ENCODE data around the gene FASN.
A peak's percentile ranks its signal among the peaks of the same experiment; 100 is the strongest.

The FASN gene

DNA sequence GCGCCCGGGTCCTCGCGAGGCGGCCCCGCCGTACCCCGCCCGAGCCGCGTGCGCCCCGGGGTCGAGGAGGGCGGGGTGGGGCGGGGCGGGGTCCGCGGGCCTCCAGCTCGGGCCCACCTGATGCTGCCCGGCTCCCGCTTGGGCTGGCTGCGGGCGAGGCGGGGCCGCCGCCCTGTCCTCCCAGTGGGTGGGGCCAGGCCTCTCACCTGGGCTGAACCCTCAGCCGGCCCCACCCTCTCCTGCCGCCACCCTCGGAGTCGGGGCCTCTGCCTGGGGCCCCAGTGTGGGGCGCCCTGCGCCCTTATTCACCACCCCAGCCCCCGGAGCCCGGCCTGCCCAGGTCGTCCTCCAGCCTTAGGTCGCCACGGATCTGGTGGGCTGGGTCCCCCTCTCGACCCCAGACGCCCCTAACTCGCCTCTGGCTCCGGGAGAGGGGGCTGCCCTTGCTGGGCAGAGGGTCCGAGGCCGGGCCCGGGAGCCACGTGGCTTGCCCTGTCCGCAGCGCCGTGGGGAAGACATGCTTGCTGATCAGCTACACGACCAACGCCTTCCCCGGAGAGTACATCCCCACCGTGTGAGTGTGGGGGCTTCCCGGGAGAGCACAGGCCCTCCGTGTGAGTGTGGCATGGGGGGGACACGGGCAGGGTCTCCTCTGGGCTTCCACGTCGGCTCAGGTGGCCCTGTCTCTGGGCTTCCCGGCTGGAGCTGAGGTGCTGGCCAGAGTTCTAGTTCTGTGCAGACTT lies 66.0 kb downstream of the FASN start:
- H3K27me3 ChIP-seq (replicated peaks; ENCODE audit: insufficient read depth, low read length): no peaks in the 10 kb centered on the region
- no peaks in the 10 kb centered on the region for H3K9me2 ChIP-seq (replicated peaks; ENCODE audit: insufficient read depth, low read length)
- H3F3A ChIP-seq (ENCODE audit: insufficient read depth, low read length): peaks cover 12% of the 10 kb centered on the region; the same call in 1 of the 2 replicates
- no peak for TF ChIP-seq EZH2 (optimal IDR thresholded peaks at IDR 0.05; ENCODE audit: low read depth, low read length)
- TF ChIP-seq EZH2phosphoT487 (IDR thresholded peaks at IDR 0.05; ENCODE audit: low read length): no peak
- TF ChIP-seq, protein P1, sequence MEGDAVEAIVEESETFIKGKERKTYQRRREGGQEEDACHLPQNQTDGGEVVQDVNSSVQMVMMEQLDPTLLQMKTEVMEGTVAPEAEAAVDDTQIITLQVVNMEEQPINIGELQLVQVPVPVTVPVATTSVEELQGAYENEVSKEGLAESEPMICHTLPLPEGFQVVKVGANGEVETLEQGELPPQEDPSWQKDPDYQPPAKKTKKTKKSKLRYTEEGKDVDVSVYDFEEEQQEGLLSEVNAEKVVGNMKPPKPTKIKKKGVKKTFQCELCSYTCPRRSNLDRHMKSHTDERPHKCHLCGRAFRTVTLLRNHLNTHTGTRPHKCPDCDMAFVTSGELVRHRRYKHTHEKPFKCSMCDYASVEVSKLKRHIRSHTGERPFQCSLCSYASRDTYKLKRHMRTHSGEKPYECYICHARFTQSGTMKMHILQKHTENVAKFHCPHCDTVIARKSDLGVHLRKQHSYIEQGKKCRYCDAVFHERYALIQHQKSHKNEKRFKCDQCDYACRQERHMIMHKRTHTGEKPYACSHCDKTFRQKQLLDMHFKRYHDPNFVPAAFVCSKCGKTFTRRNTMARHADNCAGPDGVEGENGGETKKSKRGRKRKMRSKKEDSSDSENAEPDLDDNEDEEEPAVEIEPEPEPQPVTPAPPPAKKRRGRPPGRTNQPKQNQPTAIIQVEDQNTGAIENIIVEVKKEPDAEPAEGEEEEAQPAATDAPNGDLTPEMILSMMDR (IDR thresholded peaks at IDR 0.05; ENCODE audit: low read length): no peak
- H3K4me2 ChIP-seq (ENCODE audit: low read depth, low read length): peak overlapping the region; percentile 86
- peaks cover 13% of the 10 kb centered on the region; the same call in 1 of the 2 replicates for H3K4me1 ChIP-seq (ENCODE audit: low read length)
- DNase-seq: peak; percentile 65
- H2AFZ ChIP-seq (ENCODE audit: low read length): peak overlapping the region; percentile 18; the same call in 1 of the 2 replicates
- H3K27ac ChIP-seq (ENCODE audit: low read length): no peak overlapping the region
- H3K79me2 ChIP-seq (ENCODE audit: low read length): peaks cover 12% of the 10 kb centered on the region
- H3K9ac ChIP-seq (ENCODE audit: low read length): peak overlapping the region; percentile 18; the same call in 1 of the 2 replicates
- H3K4me3 ChIP-seq (ENCODE audit: low read length): peak overlapping the region; percentile 47
- no peaks in the 10 kb centered on the region for H4K20me1 ChIP-seq (ENCODE audit: insufficient read depth, low read length)
- H3K36me3 ChIP-seq (replicated peaks; ENCODE audit: insufficient read depth, low read length): no peaks in the 10 kb centered on the region
- no peaks in the 10 kb centered on the region for H3K9me3 ChIP-seq (replicated peaks; ENCODE audit: insufficient read depth, low read length)

DNA sequence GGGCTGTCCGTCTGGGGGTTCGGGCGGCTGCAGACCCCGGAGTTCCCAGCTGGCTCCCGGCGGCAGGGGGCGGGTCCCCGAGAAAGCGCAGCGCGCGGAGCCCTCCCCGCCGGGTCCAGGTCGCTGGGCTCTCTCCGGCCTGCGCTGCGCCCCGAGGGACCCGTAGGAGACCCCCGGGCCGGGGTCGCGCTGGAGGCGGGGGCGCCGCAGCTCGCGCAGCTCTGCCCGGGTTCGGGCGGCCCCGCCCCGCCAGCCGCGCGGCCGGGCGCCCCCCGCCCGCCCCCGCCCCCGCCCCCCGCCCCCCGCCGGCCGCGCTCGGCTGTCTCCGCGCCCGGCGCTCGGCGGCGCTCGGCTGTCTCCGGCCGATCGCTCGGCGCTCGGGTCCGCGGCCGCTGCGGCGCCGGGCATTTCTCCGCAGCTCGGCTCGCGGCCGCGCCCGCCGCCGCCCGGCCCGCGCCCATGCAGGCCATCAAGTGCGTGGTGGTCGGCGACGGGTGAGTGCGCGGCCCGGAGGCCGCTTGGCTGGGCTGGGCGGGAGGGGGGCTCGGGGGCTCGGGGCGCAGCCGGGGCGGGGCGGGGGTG lies 66.6 kb downstream of the FASN start, which contains the start of gene RAC3:
Gene RAC3 (plus strand): TSS at position 376 of the 582 bp plus-strand sequence. CDS start 84 bp downstream, at position 460.
- Histone ChIP-seq H4K20me1 (ENCODE audit: insufficient read depth, low read length) (no peaks in the 10 kb centered on the region), H3K9ac (ENCODE audit: low read length) (peak within 1 kb of the TSS; percentile 23; the same call in 1 of the 2 replicates), H3K79me2 (ENCODE audit: low read length) (peaks cover 5% of the 10 kb centered on the region), H3K27ac (ENCODE audit: low read length) (peak within 1 kb of the TSS; percentile 25; the same call in 1 of the 2 replicates), H3K9me3 (replicated peaks; ENCODE audit: insufficient read depth, low read length) (no peaks in the 10 kb centered on the region), H3K36me3 (replicated peaks; ENCODE audit: insufficient read depth, low read length) (no peaks in the 10 kb centered on the region), H3K4me3 (ENCODE audit: low read length) (peak within 1 kb of the TSS; percentile 71), H3K4me2 (ENCODE audit: low read depth, low read length) (peak within 1 kb of the TSS; percentile 98), H3F3A (ENCODE audit: insufficient read depth, low read length) (peaks cover 12% of the 10 kb centered on the region; the same call in 1 of the 2 replicates), H3K4me1 (ENCODE audit: low read length) (peaks cover 10% of the 10 kb centered on the region; the same call in 1 of the 2 replicates), H3K27me3 (replicated peaks; ENCODE audit: insufficient read depth, low read length) (no peaks in the 10 kb centered on the region), H3K9me2 (replicated peaks; ENCODE audit: insufficient read depth, low read length) (no peaks in the 10 kb centered on the region), H2AFZ (ENCODE audit: low read length) (peak within 1 kb of the TSS; percentile 53)
- DNase-seq: peak; percentile 38
- TF ChIP-seq EZH2phosphoT487 (IDR thresholded peaks at IDR 0.05; ENCODE audit: low read length) (no peak), EZH2 (optimal IDR thresholded peaks at IDR 0.05; ENCODE audit: low read depth, low read length) (no peak)
- TF ChIP-seq, protein P1 (IDR thresholded peaks at IDR 0.05; ENCODE audit: low read length): no peak

DNA sequence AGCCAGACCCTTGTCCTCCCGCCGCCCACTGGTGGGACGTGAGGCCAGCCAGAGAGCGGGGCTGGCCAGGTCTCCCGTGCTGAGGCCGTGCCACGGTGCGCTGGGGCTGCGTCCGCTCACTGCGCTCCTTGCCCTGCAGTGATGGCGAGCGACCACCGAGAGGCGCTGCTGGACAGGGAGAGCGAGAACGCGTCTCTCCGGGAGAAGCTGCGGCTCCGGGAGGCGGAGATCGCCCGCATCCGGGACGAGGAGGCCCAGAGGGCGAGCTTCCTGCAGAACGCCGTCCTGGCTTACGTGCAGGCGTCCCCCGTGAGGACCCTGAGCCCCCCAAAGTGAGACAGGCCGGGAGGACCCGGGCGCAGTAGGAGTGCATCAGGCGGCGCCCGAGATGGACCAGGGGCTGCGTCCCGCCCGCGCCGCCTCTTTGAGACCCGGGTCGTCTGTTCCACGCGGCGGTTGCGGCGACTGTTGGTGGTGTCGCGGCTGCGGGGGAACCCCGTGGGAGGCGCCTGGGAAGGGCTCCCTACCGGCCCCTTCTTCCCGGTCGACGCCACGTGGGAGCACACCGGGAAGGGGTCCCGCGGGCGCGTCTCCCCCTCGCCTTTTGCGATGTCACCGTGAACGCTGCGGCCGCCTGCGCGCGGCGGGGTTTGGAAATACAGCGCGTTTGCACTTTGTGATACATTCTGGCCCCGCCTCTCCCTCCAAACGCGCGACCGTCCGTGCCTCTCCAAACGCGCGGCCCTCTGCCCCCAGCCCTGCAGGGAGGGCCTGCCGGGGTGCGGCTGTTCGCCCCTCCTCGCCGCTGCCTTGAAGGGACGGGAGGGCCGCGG lies 67.3 kb downstream of the FASN start:
- TF ChIP-seq, protein P1 (IDR thresholded peaks at IDR 0.05; ENCODE audit: low read length): peak; percentile 66
- TF ChIP-seq EZH2 (optimal IDR thresholded peaks at IDR 0.05; ENCODE audit: low read depth, low read length): no peak
- TF ChIP-seq EZH2phosphoT487 (IDR thresholded peaks at IDR 0.05; ENCODE audit: low read length): no peak
- Histone ChIP-seq H4K20me1 (ENCODE audit: insufficient read depth, low read length) (no peaks in the 10 kb centered on the region), H3F3A (ENCODE audit: insufficient read depth, low read length) (peaks cover 12% of the 10 kb centered on the region; the same call in 1 of the 2 replicates), H3K27ac (ENCODE audit: low read length) (peak overlapping the region; percentile 25; the same call in 1 of the 2 replicates), H2AFZ (ENCODE audit: low read length) (peak overlapping the region; percentile 53), H3K9me3 (replicated peaks; ENCODE audit: insufficient read depth, low read length) (no peaks in the 10 kb centered on the region), H3K79me2 (ENCODE audit: low read length) (no peaks in the 10 kb centered on the region), H3K9me2 (replicated peaks; ENCODE audit: insufficient read depth, low read length) (no peaks in the 10 kb centered on the region), H3K4me2 (ENCODE audit: low read depth, low read length) (peak overlapping the region; percentile 98), H3K4me1 (ENCODE audit: low read length) (peaks cover 6% of the 10 kb centered on the region; the same call in 1 of the 2 replicates), H3K27me3 (replicated peaks; ENCODE audit: insufficient read depth, low read length) (no peaks in the 10 kb centered on the region), H3K36me3 (replicated peaks; ENCODE audit: insufficient read depth, low read length) (no peaks in the 10 kb centered on the region), H3K9ac (ENCODE audit: low read length) (peak overlapping the region; percentile 23; the same call in 1 of the 2 replicates), H3K4me3 (ENCODE audit: low read length) (peak overlapping the region; percentile 71)
- peak; percentile 78 for DNase-seq

Data from MM.1S (cell line).